NCI-H146 (cell line): ENCODE data around the gene FSTL5.
A peak's percentile ranks its signal among the peaks of the same experiment; 100 is the strongest.
"Not testable (repeated sequence)": the region's sequence is repeated elsewhere in the genome, so short reads cannot be mapped to it uniquely, and the experiment has no call there.

Source experiments
- DNase-seq: peaks from one replicate; lab custom pipeline; 2025; lab: John Stamatoyannopoulos, UW

Gene FSTL5

DNA sequence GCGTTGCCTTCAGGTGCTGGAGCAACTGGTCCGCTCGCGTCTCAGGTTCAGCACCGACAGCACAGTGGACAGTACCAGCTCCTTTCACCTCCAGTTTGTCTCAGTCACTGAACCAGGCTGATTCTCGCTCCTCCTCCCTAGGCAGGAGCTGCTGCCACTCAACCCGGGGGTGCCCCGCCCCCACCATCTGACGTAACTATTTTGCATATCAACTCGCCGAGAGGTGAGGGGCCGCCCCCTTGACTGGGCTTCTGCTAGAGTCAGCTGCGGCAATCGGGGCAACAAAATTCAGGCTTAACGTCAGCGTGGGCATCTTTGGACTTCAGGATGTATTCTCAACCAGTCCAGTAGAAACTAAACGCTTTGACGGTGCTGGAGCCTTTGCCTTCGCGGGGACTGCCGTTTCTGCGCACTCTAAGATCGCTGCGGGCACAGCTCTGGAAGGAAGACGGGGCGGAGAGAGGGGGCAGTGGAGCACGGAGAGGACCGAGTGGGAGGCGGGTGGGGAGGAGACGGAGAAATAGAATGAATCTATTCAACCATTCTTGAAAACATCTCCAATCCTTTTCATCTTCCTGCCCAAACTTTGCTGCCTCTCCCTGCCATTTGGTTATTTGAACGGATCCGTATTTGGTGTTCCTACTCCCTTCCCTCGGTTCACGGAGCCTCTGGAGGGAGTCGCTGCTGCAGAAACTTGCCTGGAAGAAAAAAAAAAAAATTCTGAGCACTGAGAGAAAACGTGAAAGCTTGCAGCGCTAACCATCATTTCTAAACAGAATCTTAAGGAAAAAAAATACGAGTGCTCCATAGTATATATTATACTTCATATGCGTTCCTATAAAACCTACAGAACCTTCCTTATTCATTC, at the start of gene FSTL5:
Gene FSTL5, minus strand, starts transcription at position 109 of the 868 bp plus-strand sequence. CDS start 52,604 bp downstream, outside the sequence.
- DNase-seq, result peak; percentile 19

DNA sequence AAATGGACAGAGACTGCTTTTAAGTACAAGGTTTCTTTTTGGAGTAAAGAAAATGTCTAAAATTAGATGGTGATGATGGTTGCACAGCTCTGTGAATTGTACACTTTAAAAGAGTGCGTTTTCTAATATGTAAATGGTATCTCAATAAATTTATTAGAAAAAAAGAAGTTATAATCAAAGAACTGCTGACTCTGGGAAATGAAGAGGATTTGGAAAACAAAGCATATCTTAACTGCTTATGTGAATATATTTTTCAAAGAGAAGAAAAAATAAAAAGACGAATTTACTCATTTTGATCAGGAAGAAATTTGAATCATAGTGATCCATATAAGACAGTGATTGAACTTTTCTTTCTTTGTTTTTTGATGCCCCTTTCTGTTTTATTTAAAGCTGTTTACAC, 45.9 kb upstream of the FSTL5 start:
- DNase-seq, result no peak

DNA sequence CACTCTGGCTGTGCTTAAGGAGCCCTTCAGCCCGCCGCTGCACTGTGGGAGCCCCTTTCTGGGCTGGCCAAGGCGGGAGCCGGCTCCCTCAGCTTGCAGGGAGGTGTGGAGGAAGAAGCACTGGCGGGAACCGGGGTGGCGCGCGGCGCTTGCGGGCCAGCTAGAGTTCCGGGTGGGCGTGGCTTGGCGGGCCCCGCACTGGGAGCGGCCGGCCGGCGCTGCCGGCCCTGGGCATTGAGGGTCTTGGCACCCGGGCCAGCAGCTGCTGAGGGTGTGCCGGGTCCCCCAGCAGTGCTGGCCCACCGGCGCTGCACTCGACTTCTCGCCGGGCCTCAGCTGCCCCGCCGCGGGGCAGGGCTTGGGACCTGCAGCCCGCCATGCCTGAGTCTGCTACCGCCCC, 39.7 kb upstream of the FSTL5 start:
- DNase-seq, result not testable (repeated sequence)

DNA sequence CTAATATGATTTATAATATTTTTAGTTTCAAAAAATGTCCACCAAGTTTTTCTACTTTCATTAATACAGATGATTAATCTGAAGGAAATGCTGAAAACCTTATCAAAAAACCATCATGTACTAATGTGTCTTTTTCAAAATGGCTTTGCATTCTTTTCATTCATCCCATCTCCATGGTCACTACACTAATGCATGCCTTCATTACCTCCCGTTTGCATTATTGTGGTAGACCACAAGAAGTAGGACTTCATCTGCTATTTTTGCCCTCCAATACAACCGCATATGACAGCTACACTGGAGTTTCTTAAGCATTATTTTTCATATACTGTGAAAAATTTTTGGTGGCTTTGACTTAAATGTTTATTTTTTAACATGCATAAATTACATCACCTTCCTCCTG, 37.9 kb upstream of the FSTL5 start:
- DNase-seq, result no peak

DNA sequence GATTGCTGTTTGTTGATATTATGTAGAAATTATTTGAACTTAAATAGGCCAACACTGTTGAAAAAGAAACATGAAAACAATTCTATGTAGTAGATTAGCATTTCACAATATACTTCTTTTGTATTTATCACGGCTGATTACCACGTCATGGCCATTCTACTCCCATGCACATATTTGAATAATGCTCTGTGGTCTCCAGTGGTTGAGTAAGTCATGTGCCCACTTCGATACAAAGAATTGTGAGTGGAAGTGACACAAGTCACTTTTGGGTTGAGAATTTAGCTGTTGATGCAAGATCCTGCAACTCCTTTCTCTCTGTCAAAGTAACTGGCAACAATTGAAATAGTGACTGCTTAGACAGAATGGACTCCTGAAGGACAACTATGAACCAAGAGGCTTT, 6.7 kb upstream of the FSTL5 start:
- no peak for DNase-seq

DNA sequence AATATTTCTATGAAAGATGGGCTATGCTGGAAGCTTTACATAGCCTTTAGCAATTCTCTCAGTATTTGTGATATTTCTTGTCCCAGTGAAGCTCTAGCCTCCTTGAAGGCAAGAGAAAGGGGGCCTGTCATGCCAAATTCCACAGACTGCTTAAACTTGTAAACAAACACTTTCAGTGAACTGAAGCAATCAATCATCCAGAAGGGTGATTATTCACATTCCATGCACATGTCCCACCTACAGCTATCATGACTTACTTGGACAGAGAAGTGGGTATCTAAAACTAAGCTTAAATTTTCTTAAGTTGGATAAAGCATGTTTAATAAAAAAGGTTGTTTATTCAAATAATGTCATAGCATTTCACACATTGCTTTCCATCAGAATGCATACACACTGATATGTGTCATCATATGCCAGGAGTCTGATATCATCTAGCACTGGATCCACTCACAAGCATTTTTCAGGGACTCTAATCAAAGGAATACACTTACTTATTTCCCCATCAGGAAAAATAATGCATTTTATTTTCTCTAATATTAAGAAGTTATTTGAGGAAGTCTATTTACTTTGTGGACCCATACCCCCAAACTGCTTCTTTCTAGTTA, 1.2 kb upstream of the FSTL5 start:
- no peak for DNase-seq

DNA sequence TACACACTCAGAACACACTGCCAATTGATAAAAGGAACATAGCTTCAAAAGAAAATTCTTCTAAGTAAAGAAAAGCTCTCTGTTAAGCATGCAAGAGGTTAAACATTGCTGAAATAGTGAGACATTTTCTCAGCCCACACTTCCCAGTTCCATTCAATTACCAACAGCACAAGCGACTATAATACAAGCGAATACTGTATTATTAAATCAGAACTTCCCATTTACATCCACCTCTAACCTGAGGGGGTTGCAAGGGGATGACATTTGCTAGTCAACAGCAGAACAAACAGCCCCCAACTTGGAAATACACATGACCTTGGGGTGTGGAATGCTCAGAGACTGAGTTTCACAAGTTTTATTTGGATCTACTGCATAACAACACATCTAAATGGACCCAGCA, 1.1 kb downstream of the FSTL5 start:
- no peak for DNase-seq

DNA sequence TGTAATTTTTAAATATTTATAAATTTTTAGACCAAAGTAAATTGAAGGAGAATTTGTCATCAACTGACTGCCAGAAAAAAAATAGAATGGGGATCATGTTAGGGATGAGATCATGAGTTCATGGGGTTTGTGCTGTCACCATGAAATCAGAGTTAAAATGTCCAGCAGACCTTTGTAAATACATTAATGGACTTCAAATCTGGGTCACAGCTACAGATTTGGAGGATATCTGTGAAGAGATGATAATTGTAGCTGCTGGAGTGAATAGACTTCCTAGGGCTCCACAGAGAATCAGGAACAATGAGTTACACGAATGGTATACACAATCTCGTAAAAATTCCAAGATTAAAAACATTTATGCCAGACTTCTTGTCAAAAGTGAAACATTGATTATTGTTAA, 6.6 kb downstream of the FSTL5 start:
- no peak for DNase-seq

DNA sequence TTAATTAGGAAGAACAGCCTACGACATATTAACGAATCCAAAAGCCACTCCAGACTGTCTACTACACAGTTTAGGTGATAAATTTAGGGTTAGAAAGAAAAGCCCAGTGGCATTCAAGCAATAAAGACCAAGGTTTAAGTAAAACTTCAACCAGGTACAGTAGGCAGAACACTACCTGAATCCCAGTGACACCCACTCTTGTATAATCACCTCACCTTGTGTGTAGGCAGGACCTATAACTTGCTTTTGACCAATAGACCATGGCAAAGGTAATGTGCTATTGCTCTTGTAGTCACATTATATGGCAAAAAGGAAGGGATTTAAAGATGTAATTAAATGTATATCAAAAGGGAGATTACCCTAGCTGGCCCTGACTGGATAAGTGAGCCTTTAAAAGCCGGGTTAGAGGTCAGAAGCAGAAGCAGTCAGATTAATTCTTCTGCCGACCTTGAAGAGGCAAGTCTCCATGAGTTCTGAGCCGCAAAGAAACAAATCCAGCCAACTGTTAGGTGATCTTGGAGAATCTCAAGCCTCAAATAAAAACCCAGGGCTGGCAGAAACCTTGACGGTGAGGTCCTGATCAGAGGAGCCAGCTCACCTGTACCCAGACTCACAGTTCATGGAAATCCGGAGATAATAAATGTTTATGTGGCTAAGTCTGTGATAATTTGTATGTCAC, 8.8 kb downstream of the FSTL5 start:
- DNase-seq, result no peak

DNA sequence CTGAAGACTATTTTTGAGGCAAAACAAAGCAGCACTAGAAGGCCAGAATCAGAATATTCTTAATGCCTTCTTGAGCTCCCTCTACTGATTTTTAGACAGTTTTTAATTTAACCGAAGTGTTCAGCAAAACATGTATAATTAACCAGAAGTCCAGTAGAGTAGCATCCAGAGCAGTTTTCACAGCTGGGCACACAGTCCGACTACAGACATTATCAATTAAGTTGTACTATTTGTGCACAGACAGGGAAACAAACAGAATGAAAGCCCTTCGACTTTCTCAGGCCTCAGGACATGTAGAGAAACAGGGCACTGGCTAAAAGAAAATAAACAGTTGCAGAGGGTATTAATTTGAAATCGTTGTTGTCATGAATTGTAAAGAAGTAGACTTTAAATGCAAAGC, 11.9 kb downstream of the FSTL5 start:
- no peak for DNase-seq

DNA sequence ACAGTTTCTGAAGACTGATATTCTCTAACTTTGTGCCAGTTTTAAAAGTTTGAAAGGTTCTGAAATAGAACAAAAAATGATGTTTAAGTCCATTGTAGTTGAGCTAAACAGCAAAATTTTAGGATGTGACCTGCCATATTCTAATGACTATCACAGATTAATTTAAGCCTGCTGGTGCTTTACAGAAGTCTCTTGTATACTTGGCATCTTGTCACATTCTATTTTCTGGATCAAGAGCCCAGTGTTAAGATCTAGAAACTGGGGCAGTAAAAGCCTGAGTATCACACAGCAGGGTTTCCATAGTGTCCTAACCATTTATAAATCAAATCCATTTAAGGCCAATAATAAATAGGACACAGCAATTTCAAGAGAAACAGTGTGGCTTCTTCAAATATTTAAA, 12.4 kb downstream of the FSTL5 start:
- DNase-seq, result no peak

DNA sequence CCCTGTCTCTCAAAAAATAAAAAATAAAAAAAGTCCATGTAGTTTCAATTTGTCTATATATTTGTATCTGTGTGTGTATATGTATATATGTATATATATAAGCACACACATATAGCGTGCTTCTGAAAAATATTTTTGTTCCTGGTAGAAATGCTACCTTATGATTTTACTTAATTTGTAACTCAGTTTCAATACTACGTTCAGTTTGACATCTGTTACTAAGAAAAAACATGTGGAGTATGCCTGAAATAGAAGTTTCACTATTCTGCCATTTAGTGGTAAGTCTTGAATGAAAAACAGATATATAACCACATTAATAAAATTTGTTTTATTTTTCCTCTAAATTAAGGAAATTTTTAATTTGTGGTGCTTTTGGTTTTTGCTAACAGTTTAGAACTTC, 14.2 kb downstream of the FSTL5 start:
- no peak for DNase-seq

DNA sequence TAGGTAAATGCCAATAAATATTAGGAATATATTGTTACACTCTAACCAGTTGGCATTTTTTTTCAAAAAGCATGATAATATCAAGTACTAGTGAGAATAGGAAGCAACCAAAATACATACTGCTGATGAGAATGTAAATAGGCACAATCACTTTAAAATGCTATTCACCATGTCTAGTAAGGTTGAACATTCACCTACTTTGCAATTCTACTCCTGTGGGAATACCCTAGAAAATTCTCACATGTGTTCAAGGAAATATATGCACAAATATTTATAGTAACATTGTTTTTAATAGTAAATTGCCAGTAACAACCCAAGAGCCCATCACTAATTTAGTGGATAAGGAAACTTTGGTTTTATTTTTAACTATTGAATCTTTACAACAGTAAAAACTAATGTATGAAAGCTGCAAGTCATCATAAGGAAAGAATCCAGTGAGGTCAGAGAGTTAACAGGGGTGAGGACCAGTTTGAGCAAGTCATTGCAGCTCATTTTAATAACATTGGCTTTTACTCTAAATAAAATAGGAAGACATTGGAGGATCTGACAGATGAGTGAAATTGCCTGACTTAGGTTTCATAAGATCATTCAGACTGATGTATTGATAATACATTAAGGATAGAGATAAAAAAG, 23.6 kb downstream of the FSTL5 start:
- no peak for DNase-seq

DNA sequence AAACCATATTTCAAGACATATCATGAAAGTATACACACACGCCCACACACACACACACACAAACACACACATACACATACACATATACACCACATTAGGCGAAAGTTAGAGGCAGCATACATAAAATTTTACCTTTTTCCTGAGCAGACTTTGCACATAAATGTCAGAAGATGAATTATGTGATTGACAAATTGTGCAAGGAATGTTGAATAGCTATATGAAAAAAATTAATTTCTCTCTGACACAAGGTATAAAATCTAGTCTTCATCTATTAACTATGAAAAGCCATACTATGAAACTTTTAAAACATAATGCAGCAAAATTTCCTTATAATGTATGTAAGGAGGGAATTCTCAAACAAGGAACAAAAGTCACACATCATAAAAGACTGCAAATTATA, 24.4 kb downstream of the FSTL5 start:
- no peak for DNase-seq

DNA sequence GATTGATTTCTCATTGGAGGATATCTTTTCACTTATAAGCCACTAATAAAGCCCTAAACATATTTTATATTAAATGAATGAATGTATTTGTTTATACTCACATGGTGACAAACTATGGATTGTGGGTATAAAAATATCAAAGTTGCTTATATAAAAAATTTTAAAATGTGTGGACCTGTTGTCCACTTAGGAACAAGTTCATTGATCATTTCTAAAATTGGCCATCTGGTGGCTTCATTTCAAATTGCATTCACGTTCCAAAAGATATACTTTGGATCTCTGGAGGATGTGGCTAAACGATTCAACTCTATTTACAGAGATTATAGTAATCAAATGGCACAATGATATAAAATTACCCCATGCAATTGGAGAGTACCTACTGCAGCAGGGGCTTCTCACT, 32.5 kb downstream of the FSTL5 start:
- no peak for DNase-seq

DNA sequence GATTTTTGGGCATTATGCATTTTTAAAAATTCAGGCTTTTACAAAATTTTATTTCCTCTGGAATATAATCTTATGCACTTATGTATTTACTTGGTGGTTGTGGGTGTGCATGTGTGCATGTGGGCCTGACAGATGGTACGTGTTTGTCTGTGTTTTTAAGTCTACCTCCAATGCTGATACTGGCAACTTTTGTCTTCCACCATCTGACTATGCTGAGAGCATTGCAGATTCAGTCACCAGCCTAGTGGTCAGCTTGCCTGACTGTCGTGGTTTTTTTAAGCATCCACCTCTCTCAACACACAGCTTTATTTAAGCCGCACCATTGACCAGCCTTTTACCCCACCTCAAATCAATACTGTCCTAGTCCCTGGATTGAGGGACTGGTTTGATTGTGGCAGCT, 37.1 kb downstream of the FSTL5 start:
- no peak for DNase-seq

DNA sequence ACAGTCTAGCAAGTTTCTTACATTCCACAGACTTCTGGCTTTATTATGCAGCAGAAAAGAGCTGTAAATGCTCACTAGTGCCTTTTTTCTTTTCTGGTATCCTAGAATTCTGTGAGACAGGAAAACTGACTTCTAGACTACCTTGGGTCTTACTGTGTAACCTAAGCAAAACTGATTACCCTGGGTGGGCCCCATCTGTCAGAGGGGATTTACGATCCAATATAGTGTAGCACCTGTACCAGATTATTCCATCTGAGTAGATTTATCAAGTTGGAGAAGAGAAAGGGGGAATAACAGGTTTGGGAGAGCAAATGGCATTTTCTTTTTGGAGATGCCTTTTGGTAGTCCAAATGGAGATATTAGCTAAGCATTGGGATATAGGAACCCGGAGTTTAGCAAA, 46.7 kb downstream of the FSTL5 start:
- no peak for DNase-seq

DNA sequence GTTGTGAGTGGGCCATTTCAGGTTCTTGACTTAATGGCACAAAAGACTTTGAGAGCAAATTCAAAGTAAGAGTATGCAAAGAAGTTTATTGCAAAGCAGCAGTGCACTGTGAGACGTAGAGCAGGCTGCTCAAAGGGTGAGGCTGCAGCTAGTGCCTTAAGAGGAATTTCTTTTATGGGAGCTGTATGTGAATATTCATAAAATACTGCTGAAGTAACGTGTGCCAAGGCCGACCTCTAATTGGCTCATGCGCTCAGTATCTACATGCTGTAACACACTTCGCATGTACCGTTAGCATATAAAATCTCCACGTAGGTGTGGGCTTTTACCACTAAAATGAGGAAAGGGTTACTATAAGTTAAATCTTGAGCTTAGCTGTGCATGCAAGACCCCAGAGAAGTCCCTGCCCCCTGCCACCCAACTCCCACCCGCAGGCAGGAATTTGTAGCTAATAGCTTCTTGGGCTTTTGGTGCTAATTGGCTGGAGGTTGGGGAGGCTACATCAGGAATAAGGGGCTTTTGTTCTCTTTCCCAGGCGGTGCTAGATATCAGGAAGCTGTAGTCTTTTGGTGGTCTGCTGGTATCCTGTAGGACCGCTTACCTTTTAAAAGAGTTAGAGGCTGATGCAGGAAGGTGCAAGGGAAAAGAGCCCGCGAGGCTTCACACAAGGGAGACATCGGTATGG, 47.6 kb downstream of the FSTL5 start:
- no peak for DNase-seq

DNA sequence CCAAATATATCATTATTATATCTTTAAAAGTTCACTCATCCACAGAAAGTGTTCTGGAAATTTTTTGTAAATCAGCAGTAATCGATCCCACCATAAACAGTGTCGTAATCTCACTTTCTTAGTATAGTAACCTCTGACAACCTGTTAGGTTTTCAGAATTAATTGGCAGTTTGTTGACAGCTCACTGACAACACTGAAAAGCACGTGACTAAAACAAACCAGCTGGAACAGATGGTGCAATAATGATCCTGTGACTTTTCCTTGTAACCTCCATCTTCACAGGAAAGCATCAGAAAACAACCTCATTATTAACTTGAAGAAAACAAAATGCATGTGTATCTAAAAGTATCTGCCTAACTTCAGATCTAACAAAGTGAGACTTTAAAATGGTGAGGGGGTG, 48.5 kb downstream of the FSTL5 start:
- DNase-seq, result no peak

DNA sequence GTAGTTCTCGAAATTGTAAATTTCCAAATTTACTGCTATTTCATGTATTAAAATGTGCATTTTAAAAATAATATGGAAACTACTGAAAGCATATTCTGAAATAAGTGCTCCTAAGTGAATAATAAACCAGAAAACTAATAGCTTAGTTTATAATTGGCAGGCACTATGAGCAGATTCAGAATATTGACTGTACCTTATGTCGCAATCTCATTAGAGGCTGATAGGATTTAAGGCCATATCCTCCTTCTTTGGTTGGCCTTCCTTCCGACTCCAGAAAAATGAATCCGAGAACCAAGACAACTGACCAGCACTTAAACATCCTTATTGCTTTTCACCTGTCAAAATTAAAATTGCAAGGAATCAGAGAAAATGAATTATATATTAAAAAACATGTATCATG, 52.7 kb downstream of the FSTL5 start:
- no peak for DNase-seq

DNA sequence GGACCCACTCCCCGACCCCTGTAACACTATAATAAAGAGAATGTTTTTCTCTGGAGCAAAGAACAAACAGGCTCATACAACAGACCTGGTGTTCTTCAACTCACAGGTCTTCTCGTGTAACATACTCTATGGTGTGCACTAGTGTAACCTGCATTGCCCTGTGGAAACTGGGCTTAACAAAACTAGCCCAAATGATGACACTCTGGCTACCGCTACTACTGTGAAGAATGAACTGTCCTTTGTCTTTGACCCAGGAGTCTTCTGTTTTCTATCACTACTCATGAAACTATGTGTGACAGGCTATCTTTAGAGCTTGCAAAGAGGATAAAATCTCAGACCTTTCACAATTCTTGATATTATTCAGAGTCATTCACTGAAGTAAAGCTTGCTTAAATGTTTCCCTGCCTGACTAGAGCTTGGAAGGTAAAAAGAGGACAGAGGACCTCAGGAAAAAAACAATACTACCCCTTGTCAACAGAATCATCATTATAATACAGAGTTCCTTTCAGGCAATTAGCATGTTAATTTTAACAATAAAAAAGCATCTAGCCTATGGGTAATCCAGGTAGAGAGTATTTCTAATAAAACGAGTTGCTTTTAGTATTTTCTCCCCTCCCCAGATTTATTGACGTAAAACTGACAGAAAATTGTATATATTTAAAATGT, 59.2 kb downstream of the FSTL5 start:
- no peak for DNase-seq

DNA sequence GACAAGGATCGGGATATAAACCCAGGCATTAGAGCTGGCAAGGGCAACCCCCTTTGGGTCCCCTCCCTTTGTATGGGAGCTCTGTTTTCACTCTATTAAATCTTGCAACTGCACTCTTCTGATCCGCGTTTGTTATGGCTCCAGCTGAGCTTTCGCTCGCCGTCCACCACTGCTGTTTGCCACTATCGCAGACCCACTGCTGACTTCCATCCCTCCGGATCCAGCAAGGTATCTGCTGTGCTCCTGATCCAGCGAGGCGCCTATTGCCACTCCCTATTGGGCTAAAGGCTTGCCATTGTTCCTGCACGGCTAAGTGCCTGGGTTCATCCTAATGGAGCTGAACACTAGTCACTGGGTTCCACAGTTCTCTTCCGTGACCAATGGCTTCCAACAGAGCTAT, 59.9 kb downstream of the FSTL5 start:
- not testable (repeated sequence) for DNase-seq
